ENCODE measurements around the gene CCDC88A. TPM values are rescaled to one million over a fixed set of nuclear protein-coding genes. Genes with fewer than 3 reads are reported as not detected.
"Not testable (repeated sequence)": the region's sequence is repeated elsewhere in the genome, so short reads cannot be mapped to it uniquely, and the experiment has no call there.

Gene CCDC88A
- total and polyA plus RNA-seq, 2 experiments from 2014 or later = 30.4 to 32.4 TPM

DNA sequence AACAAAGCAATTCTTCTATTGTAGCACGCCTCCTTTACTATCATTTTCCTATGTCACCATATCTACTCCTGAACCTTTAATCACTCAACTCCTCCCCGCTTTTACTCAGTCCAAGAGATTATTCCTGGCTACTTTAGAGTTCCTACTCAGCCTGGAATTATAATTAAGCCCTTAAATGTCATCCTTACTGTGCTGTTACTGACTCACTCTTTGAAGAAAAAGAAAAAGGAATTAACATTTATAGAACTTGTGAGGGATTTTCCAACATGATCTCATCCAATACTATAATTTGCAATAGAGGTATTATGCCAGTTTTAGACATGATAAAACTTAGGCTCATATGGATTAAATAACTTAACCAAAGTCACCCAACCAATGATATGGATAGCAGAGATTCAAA lies 61.7 kb downstream of the CCDC88A start:
- no peak for TF ChIP-seq EZH2phosphoT487 (IDR thresholded peaks at IDR 0.05; ENCODE audit: insufficient read depth, low read depth)
- no peak for TF ChIP-seq EZH2 (IDR thresholded peaks at IDR 0.05; ENCODE audit: insufficient read depth, poor library complexity, severe bottlenecking)
- H3K4me3 ChIP-seq = no peak overlapping the region
- no peaks in the 10 kb centered on the region for H3K9me2 ChIP-seq (ENCODE audit: insufficient read depth)
- H3K79me2 ChIP-seq (ENCODE audit: insufficient read depth) = 0 out of 2 replicates have a peak, but pooled peaks cover 3% of the 10 kb centered on the region
- peaks cover 15% of the 10 kb centered on the region; the same call in 1 of the 2 replicates for H3K36me3 ChIP-seq (ENCODE audit: low read depth)
- WGBS, 2 experiments (ENCODE audit: low coverage in 1 of 2, low lambda C conversion rate in 2 of 2, missing lambda C conversion rate in 2 of 2) = 72 to 78% methylated on average over 2 of the region's 2 CpGs
- H4K20me1 ChIP-seq (ENCODE audit: insufficient read depth) = no peaks in the 10 kb centered on the region
- H3K9me3 ChIP-seq (ENCODE audit: low read depth) = no peaks in the 10 kb centered on the region
- H3K27ac ChIP-seq = no peak overlapping the region
- H3F3A ChIP-seq (ENCODE audit: insufficient read depth) = peaks cover 17% of the 10 kb centered on the region; the same call in 1 of the 2 replicates
- in situ Hi-C loops (cut with MboI) = no loop called here
- H2AFZ ChIP-seq = no peak overlapping the region
- H3K9ac ChIP-seq = no peak overlapping the region
- peak; percentile 63 for DNase-seq
- H3K4me1 ChIP-seq (ENCODE audit: insufficient read depth) = peaks cover 12% of the 10 kb centered on the region
- H3K4me2 ChIP-seq (ENCODE audit: unreplicated experiment) = peak overlapping the region; percentile 31
- H3K27me3 ChIP-seq (replicated peaks; ENCODE audit: insufficient read depth) = no peaks in the 10 kb centered on the region

DNA sequence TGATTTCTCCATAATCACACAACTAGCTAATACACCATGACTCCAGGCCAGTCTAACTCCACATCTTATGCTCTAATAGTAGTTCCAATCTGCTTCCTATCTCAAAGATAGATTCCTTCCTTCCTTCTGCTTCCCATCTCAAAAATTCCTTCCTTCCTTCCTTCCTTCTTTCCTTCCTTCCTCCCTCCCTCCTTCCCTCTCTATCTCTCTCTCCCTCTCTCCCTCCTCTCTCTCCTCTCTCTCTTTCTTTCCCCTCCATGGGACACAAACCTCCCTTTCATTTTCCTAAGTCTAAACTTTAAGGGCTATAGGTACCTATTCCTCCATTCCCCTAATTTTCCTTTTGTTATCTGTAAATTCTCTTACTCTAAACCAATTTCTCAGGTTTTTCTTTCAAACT lies 62.5 kb downstream of the CCDC88A start:
- no peak overlapping the region for H3K9ac ChIP-seq
- peaks cover 17% of the 10 kb centered on the region; the same call in 1 of the 2 replicates for H3F3A ChIP-seq (ENCODE audit: insufficient read depth)
- H3K4me2 ChIP-seq (ENCODE audit: unreplicated experiment) = no peak overlapping the region
- H3K4me1 ChIP-seq (ENCODE audit: insufficient read depth) = peaks cover 12% of the 10 kb centered on the region
- no peaks in the 10 kb centered on the region for H3K27me3 ChIP-seq (replicated peaks; ENCODE audit: insufficient read depth)
- H2AFZ ChIP-seq = no peak overlapping the region
- no peak overlapping the region for H3K4me3 ChIP-seq
- no peak for DNase-seq
- H3K9me2 ChIP-seq (ENCODE audit: insufficient read depth) = no peaks in the 10 kb centered on the region
- no peak overlapping the region for H3K27ac ChIP-seq
- no peaks in the 10 kb centered on the region for H3K79me2 ChIP-seq (ENCODE audit: insufficient read depth)
- in situ Hi-C loops (cut with MboI) = no loop called here
- peaks cover 9% of the 10 kb centered on the region; the same call in 1 of the 2 replicates for H3K36me3 ChIP-seq (ENCODE audit: low read depth)
- TF ChIP-seq EZH2phosphoT487 (IDR thresholded peaks at IDR 0.05; ENCODE audit: insufficient read depth, low read depth) (no peak), EZH2 (IDR thresholded peaks at IDR 0.05; ENCODE audit: insufficient read depth, poor library complexity, severe bottlenecking) (no peak)
- no peaks in the 10 kb centered on the region for H3K9me3 ChIP-seq (ENCODE audit: low read depth)
- no peaks in the 10 kb centered on the region for H4K20me1 ChIP-seq (ENCODE audit: insufficient read depth)

DNA sequence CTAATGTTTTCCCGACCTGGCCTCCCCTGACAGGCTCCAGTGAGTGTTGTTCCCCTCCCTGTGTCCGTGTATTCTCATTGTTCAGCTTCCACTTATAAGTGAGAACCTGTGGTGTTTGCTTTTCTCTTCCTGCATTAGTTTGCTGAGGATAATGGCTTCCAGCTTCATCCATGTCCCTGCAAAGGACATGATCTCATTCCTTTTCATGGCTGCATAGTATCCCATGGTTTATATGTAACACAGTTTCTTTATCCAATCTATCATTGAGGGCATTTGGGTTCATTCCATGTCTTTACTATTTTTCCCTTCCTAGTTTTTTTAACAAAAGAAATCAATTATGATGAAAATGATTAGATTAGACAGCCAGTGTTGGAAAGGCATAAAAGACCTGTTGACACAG lies 63.5 kb downstream of the CCDC88A start:
- H3K9ac ChIP-seq; DNase-seq; H3K4me2 ChIP-seq (ENCODE audit: unreplicated experiment); H3K36me3 ChIP-seq (ENCODE audit: low read depth); H3K9me3 ChIP-seq (ENCODE audit: low read depth); H2AFZ ChIP-seq; H3K79me2 ChIP-seq (ENCODE audit: insufficient read depth); H4K20me1 ChIP-seq (ENCODE audit: insufficient read depth); H3K27me3 ChIP-seq (replicated peaks; ENCODE audit: insufficient read depth); in situ Hi-C loops (cut with MboI); H3K9me2 ChIP-seq (ENCODE audit: insufficient read depth); H3K4me3 ChIP-seq; H3K27ac ChIP-seq: not testable (repeated sequence)
- WGBS, 2 experiments (ENCODE audit: low coverage in 1 of 2, low lambda C conversion rate in 2 of 2, missing lambda C conversion rate in 2 of 2) = 98 to 100% methylated on average over 2 of the region's 2 CpGs
- peaks cover 17% of the 10 kb centered on the region; the same call in 1 of the 2 replicates for H3F3A ChIP-seq (ENCODE audit: insufficient read depth)
- peaks cover 12% of the 10 kb centered on the region for H3K4me1 ChIP-seq (ENCODE audit: insufficient read depth)

DNA sequence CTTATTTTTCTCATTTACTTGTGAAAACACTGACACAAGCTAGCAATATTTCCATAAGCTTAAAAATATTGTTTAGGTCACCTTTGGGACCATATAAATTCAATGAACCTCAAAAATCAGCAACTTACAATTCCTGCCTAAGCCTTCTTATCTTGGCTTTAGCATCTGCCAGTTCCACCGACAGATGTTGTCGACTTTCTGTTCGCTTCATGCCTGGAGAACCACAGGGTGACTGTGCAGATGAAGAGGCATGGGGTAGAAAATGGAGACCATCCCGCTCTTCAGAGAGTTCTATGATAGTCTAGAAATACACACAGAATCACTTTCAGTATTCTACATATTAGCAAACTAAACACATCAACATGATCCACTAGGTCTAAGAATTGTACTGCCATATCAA lies 64.2 kb downstream of the CCDC88A start:
- in situ Hi-C loops (cut with MboI) = no loop called here
- DNase-seq = no peak
- Histone ChIP-seq H3K9ac (no peak overlapping the region), H3K9me3 (ENCODE audit: low read depth) (no peaks in the 10 kb centered on the region), H3K27ac (no peak overlapping the region), H3F3A (ENCODE audit: insufficient read depth) (peaks cover 17% of the 10 kb centered on the region; the same call in 1 of the 2 replicates), H3K79me2 (ENCODE audit: insufficient read depth) (no peaks in the 10 kb centered on the region), H2AFZ (no peak overlapping the region), H3K27me3 (replicated peaks; ENCODE audit: insufficient read depth) (no peaks in the 10 kb centered on the region), H3K4me3 (no peak overlapping the region), H3K9me2 (ENCODE audit: insufficient read depth) (no peaks in the 10 kb centered on the region), H3K4me2 (ENCODE audit: unreplicated experiment) (no peak overlapping the region), H3K36me3 (ENCODE audit: low read depth) (peaks cover 10% of the 10 kb centered on the region), H3K4me1 (ENCODE audit: insufficient read depth) (peaks cover 12% of the 10 kb centered on the region), H4K20me1 (ENCODE audit: insufficient read depth) (no peaks in the 10 kb centered on the region)
- WGBS, 2 experiments (ENCODE audit: low coverage in 1 of 2, low lambda C conversion rate in 2 of 2, missing lambda C conversion rate in 2 of 2) = 99 to 100% methylated on average over 4 of the region's 4 CpGs
- TF ChIP-seq EZH2phosphoT487 (IDR thresholded peaks at IDR 0.05; ENCODE audit: insufficient read depth, low read depth) (no peak), EZH2 (IDR thresholded peaks at IDR 0.05; ENCODE audit: insufficient read depth, poor library complexity, severe bottlenecking) (no peak)

DNA sequence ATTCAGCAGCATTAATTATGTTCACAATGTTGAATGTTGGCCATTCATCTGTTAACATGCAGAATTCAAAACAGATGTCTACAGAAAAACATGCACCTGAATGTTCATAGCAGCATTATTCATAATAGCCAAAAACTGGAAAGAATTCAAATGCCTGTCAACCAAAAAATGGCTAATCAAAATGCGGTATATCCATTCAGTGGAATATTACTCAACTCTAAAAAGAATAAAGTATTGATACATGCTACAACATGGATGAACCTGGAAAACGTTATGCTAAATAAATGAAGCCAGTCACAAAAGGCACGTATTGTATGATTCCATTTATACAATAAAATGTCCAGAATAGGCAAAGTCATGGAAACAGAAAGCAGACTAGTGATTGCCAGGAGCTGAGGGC lies 68.0 kb downstream of the CCDC88A start:
- H2AFZ ChIP-seq = no peak overlapping the region
- no peak overlapping the region for H3K4me3 ChIP-seq
- H3K27ac ChIP-seq = no peak overlapping the region
- in situ Hi-C loops (cut with MboI) = no loop called here
- H3K36me3 ChIP-seq (ENCODE audit: low read depth) = peaks cover 14% of the 10 kb centered on the region
- H4K20me1 ChIP-seq (ENCODE audit: insufficient read depth) = no peaks in the 10 kb centered on the region
- TF ChIP-seq EZH2 (IDR thresholded peaks at IDR 0.05; ENCODE audit: insufficient read depth, poor library complexity, severe bottlenecking) (no peak), EZH2phosphoT487 (IDR thresholded peaks at IDR 0.05; ENCODE audit: insufficient read depth, low read depth) (no peak)
- no peaks in the 10 kb centered on the region for H3K9me2 ChIP-seq (ENCODE audit: insufficient read depth)
- no peaks in the 10 kb centered on the region for H3F3A ChIP-seq (ENCODE audit: insufficient read depth)
- H3K9ac ChIP-seq = no peak overlapping the region
- H3K27me3 ChIP-seq (replicated peaks; ENCODE audit: insufficient read depth) = no peaks in the 10 kb centered on the region
- H3K4me1 ChIP-seq (ENCODE audit: insufficient read depth) = no peaks in the 10 kb centered on the region
- H3K9me3 ChIP-seq (ENCODE audit: low read depth) = no peaks in the 10 kb centered on the region
- DNase-seq = no peak
- 95 to 98% methylated on average over 3 of the region's 3 CpGs for WGBS, 2 experiments (ENCODE audit: low coverage in 1 of 2, low lambda C conversion rate in 2 of 2, missing lambda C conversion rate in 2 of 2)
- no peak overlapping the region for H3K4me2 ChIP-seq (ENCODE audit: unreplicated experiment)
- H3K79me2 ChIP-seq (ENCODE audit: insufficient read depth) = no peaks in the 10 kb centered on the region
